Measurements from ENCODE around the gene GRN. TPM values are rescaled to one million over a fixed set of nuclear protein-coding genes. Genes with fewer than 3 reads are reported as not detected.
"Not testable (repeated sequence)": the region's sequence is repeated elsewhere in the genome, so short reads cannot be mapped to it uniquely, and the experiment has no call there.

GRN gene
- total and polyA plus RNA-seq, 4 experiments from 2014 or later: 45.9 to 69.2 (median 49.8) TPM

DNA sequence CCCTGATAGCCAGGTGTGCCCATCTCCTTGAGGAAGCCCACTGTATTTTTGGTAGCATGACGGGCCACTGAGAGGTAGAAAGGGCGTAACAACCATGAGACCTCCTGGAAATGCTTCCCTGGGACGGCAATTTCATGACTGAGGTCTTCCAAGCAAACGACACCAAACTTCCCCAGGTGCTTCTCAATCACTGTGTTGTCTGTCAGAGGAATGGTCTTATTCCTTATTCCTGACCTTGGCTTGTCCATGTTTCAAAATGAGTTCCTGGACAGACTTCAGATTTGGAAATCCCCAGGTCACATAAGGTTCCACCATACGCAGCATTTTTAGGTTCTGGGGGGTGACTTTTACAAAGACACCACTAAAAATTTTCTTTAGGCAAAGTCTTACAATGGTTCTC is 19.9 kb downstream of the GRN start:
- POLR2A ChIA-PET (ENCODE audit: partially characterized antibody); H3K36me3 Mint-ChIP-seq; DNase-seq; H3K27ac ChIP-seq (ENCODE audit: low read depth, low read length); H3K36me3 ChIP-seq (ENCODE audit: insufficient read depth, low read length); H3K9me3 ChIP-seq (ENCODE audit: control insufficient read depth in 1 of 2, low read length in 2 of 2); H3K27me3 ChIP-seq (ENCODE audit: insufficient read depth, low read length); H3K9me3 Mint-ChIP-seq; H3K4me3 ChIP-seq (ENCODE audit: low read length in 2 of 2); intact Hi-C loops (cut with micrococcal nuclease); H3K4me1 ChIP-seq (ENCODE audit: insufficient read depth, low read length); H3K4me1 Mint-ChIP-seq: not testable (repeated sequence)
- Mint-ChIP-seq H3K4me3 (peak overlapping the region in 4 of 8 donors; percentile 1 to 49 (median 14)), H3K27me3 (peaks cover 15 to 31% of the 10 kb centered on the region in 2 donors), H3K27ac (peak overlapping the region in 1 of 7 donors; percentile 19)
- CTCF ChIA-PET (ENCODE audit: partially characterized antibody): interaction anchor here (0.6 to 1.7 kb wide), 7 partner anchors 11 to 1562 kb away, joined by 3 to 9 read pairs (median 3); partner anchors contain the start of gene GRN

DNA sequence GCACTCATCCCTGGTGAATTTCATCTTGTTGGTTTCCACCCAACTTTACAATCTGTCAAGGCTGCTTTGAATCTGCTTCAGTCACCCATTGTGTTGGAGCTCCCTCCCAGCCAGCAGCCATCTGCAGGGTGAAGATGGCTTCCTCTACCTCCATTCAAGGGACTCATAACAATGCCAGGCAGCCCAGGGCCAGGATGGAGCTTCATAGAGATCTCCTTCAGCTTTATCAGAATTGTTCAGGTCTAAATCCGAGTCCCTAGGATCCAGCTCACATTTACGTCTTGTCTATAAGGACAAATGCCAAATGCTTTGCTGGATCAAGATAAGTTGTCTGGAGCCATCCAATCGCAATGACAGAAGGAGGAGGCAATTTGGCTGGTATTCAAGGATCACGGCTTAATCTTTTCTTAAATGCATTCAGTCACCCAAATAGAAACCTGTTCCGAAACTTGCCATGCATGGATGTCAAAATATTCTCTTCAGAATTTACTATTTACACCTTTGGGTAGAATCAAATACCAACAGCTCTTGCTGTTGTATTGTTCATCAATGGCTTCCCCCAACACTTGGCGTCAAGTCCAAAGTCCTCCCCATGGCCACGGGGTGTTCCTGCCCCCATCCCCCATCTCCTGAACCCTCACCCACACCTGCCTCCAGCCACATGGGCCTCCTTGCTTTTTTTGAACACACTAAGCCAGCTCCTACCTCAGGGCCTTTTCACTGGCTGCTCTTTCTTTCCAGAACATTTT is 22.3 kb downstream of the GRN start:
- Histone ChIP-seq H3K27me3 (ENCODE audit: insufficient read depth, low read length) (peaks cover 3% of the 10 kb centered on the region), H3K4me1 (ENCODE audit: insufficient read depth, low read length) (no peaks in the 10 kb centered on the region), H3K4me3 (ENCODE audit: low read length in 2 of 2) (no peak overlapping the region), H3K36me3 (ENCODE audit: insufficient read depth, low read length) (no peaks in the 10 kb centered on the region), H3K27ac (ENCODE audit: low read depth, low read length) (no peak overlapping the region), H3K9me3 (ENCODE audit: control insufficient read depth in 1 of 2, low read length in 2 of 2) (no peaks in the 10 kb centered on the region)
- Mint-ChIP-seq H3K36me3 (no peaks in the 10 kb centered on the region), H3K4me3 (no peak overlapping the region), H3K4me1 (peaks cover 0 to 3% (median 2%) of the 10 kb centered on the region in 4 donors), H3K9me3 (no peaks in the 10 kb centered on the region), H3K27me3 (peaks cover 18 to 35% of the 10 kb centered on the region in 2 donors), H3K27ac (no peak overlapping the region)
- ChIA-PET CTCF (ENCODE audit: partially characterized antibody) (interaction anchor here (0.6 to 1.9 kb wide), 4 partner anchors 10 to 25 kb away, joined by 3 to 5 read pairs (median 3); partner anchors contain the start of gene GRN), POLR2A (ENCODE audit: partially characterized antibody) (no interaction called here)
- DNase-seq: no peak
- intact Hi-C loops (cut with micrococcal nuclease): no loop called here

DNA sequence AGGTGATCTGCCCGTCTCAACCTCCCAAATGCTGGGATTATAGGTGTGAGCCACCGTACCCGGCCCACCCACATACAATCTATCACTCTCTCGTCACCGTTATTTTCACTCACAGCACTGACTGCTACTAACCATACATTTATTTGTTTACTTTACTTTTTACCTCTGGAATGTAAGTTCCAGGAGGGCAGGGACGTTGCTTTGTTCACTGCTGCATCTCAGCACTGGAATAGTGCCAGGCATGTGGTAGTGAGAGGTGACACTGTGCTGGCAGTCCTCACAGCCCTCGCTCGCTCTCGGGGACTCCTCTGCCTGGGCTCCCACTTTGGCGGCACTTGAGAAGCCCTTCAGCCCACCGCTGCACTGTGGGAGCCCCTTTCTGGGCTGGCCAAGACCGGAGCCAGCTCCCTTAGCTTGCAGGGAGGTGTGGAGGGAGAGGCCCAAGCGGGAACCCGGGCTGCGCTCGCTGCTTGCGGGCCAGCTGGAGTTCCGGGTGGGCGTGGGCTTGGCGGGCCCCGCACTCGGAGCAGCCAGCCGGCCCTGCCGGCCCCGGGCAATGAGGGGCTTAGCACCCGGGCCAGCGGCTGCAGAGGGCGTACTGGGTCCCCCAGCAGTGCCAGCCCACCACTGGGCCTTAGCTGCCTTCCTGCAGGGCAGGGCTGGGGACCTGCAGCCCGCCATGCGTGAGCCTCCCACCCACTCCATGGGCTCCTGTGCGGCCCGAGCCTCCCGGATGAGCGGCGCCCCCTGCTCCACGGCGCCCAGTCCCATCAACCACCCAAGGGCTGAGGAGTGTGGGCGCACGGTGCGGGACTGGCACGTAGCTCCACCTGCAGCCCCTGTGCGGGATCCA is 23.5 kb downstream of the GRN start:
- H3K27ac Mint-ChIP-seq; H3K4me1 ChIP-seq (ENCODE audit: insufficient read depth, low read length); H3K4me3 Mint-ChIP-seq; H3K27me3 ChIP-seq (ENCODE audit: insufficient read depth, low read length); H3K36me3 Mint-ChIP-seq; intact Hi-C loops (cut with micrococcal nuclease); H3K9me3 ChIP-seq (ENCODE audit: control insufficient read depth in 1 of 2, low read length in 2 of 2); H3K4me3 ChIP-seq (ENCODE audit: low read length in 2 of 2); H3K36me3 ChIP-seq (ENCODE audit: insufficient read depth, low read length); H3K27ac ChIP-seq (ENCODE audit: low read depth, low read length); H3K9me3 Mint-ChIP-seq; DNase-seq; H3K4me1 Mint-ChIP-seq; POLR2A ChIA-PET (ENCODE audit: partially characterized antibody): not testable (repeated sequence)
- H3K27me3 Mint-ChIP-seq: peaks cover 18 to 38% of the 10 kb centered on the region in 2 donors
- CTCF ChIA-PET (ENCODE audit: partially characterized antibody): interaction anchor here (0.7 to 1.9 kb wide), 4 partner anchors 9 to 26 kb away, joined by 3 to 5 read pairs (median 4); partner anchors contain the start of gene GRN

DNA sequence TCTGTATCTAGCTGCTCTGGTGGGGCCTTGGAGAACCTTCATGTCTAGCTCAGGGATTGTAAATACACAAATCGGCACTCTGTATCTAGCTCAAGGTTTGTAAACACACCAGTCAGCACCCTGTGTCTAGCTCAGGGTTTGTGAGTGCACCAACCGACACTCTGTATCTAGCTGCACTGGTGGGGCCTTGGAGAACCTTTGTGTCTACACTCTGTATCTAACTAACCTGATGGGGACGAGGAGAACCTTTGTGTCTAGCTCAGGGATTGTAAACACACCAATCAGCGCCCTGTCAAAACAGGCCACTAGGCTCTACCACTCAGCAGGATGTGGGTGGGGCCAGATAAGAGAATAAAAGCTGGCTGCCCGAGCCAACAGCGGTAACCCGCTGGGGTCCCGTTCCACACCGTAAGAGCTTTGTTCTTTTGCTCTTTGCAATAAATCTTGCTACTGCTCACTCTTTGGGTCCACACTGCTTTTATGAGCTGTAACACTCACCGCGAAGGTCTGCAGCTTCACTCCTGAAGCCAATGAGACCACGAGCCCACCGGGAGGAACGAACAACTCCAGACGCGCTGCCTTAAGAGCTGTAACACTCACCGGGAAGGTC is 24.4 kb downstream of the GRN start:
- H3K4me1 Mint-ChIP-seq; H3K9me3 Mint-ChIP-seq; H3K9me3 ChIP-seq (ENCODE audit: control insufficient read depth in 1 of 2, low read length in 2 of 2); POLR2A ChIA-PET (ENCODE audit: partially characterized antibody); H3K27me3 ChIP-seq (ENCODE audit: insufficient read depth, low read length); H3K4me3 ChIP-seq (ENCODE audit: low read length in 2 of 2); H3K36me3 Mint-ChIP-seq; H3K36me3 ChIP-seq (ENCODE audit: insufficient read depth, low read length); H3K4me1 ChIP-seq (ENCODE audit: insufficient read depth, low read length); intact Hi-C loops (cut with micrococcal nuclease); H3K27ac Mint-ChIP-seq; H3K27ac ChIP-seq (ENCODE audit: low read depth, low read length): not testable (repeated sequence)
- CTCF ChIA-PET (ENCODE audit: partially characterized antibody): interaction anchor here (0.7 to 1.7 kb wide), 5 partner anchors 10 to 201 kb away, joined by 3 to 5 read pairs (median 3); no protein-coding TSS in a partner anchor
- Mint-ChIP-seq H3K4me3 (peak overlapping the region; percentile 8 to 68 (median 52)), H3K27me3 (peaks cover 21 to 41% of the 10 kb centered on the region in 2 donors)
- peak in 1 of 5 donors; percentile 18 for DNase-seq

DNA sequence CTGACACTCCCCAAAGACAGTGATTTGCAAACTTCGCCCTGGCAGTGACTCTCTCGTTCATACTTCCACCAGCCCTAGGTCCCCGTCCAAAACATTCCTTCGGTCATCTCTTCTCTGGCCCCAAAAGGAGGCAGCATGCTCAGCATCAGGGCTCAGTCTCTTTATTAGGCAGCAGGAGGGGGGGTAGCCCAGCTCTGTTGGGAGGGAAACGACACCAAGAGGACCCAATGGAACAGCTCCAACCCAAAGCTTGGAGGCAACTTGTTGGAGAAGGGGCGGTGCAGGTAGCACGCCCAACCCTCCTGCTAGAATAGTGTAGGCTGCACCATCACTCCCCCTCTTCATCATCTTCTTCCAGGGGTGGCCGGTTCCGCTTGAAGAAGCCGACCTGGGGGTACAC is 26.9 kb downstream of the GRN start:
- no peaks in the 10 kb centered on the region for H3K9me3 Mint-ChIP-seq
- ChIA-PET CTCF (ENCODE audit: partially characterized antibody) (no interaction called here), POLR2A (ENCODE audit: partially characterized antibody) (interaction anchor here (1.2 kb wide), 1 partner anchor 10 kb away, joined by 4 read pairs; no protein-coding TSS in a partner anchor)
- peaks cover 0 to 3% (median 2%) of the 10 kb centered on the region in 4 donors for H3K4me1 Mint-ChIP-seq
- no peak overlapping the region for H3K4me3 Mint-ChIP-seq
- Histone ChIP-seq H3K4me3 (ENCODE audit: low read length in 2 of 2) (no peak overlapping the region), H3K9me3 (ENCODE audit: control insufficient read depth in 1 of 2, low read length in 2 of 2) (no peaks in the 10 kb centered on the region), H3K27ac (ENCODE audit: low read depth, low read length) (no peak overlapping the region), H3K27me3 (ENCODE audit: insufficient read depth, low read length) (no peaks in the 10 kb centered on the region), H3K4me1 (ENCODE audit: insufficient read depth, low read length) (no peaks in the 10 kb centered on the region), H3K36me3 (ENCODE audit: insufficient read depth, low read length) (no peaks in the 10 kb centered on the region)
- no peaks in the 10 kb centered on the region for H3K36me3 Mint-ChIP-seq
- no peak for DNase-seq
- H3K27me3 Mint-ChIP-seq: peaks cover 11 to 35% of the 10 kb centered on the region in 2 donors
- intact Hi-C loops (cut with micrococcal nuclease): no loop called here
- no peak overlapping the region for H3K27ac Mint-ChIP-seq

DNA sequence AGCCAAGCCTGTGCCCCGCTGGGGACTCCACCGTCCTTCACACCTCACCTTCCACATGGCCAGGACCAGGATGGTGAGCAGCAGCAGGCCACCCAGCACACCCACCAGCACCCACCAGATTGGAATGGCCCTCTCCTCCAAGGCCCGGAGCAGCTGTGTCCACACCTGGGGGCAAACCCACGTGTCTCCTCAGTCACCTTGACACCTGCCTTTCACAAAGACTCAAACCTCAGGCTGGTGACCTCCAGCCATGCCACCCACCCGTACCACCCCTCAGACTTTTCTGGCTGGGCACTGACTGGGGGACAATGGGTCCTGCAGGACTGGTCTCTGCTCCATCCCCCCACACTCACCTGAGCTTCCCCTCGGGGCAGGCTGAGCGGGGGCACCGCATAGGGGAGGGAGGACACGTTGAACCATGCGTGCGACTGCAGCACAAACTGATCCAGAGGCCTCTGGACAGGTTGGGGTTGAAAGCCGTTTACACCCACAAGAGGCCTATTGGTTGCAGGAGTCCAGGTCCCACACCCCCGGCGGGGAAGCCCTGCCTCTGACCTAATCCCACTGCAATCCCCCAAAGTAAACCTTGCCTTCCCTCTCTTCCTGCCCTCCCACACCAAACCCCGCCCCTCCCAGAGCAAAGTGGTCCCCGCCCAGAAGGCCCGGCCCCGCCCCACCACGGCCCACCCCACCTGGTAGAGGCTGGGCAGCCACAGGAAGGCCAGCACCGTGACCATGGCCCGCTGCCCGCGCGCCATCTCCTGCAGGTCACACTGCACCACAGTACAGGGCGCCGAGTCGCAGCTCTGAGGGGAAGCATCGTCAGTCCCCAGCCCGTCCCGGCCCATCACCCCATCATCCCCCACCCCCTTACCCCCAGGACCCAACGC is 29.4 kb downstream of the GRN start:
- no peaks in the 10 kb centered on the region for H3K9me3 Mint-ChIP-seq
- no peaks in the 10 kb centered on the region for H3K27me3 ChIP-seq (ENCODE audit: insufficient read depth, low read length)
- intact Hi-C loops (cut with micrococcal nuclease): no loop called here
- peaks cover 14 to 29% of the 10 kb centered on the region in 2 donors for H3K27me3 Mint-ChIP-seq
- no peak overlapping the region for H3K27ac Mint-ChIP-seq
- no peaks in the 10 kb centered on the region for H3K9me3 ChIP-seq (ENCODE audit: control insufficient read depth in 1 of 2, low read length in 2 of 2)
- H3K4me1 ChIP-seq (ENCODE audit: insufficient read depth, low read length): no peaks in the 10 kb centered on the region
- ChIA-PET POLR2A (ENCODE audit: partially characterized antibody) (no interaction called here), CTCF (ENCODE audit: partially characterized antibody) (no interaction called here)
- no peak overlapping the region for H3K27ac ChIP-seq (ENCODE audit: low read depth, low read length)
- H3K4me3 Mint-ChIP-seq: no peak overlapping the region
- H3K4me1 Mint-ChIP-seq: peaks cover 0 to 3% (median 2%) of the 10 kb centered on the region in 4 donors
- H3K36me3 ChIP-seq (ENCODE audit: insufficient read depth, low read length): no peaks in the 10 kb centered on the region
- DNase-seq: no peak
- H3K36me3 Mint-ChIP-seq: no peaks in the 10 kb centered on the region
- no peak overlapping the region for H3K4me3 ChIP-seq (ENCODE audit: low read length in 2 of 2)

Measured in CD4-positive, alpha-beta memory T cell (primary cell).